Dermis lymphatic vessel endothelial cell (primary cell): ENCODE measurements around the gene FBXL14. TPM values are rescaled to one million over a fixed set of nuclear protein-coding genes. Genes with fewer than 3 reads are reported as not detected.

Experiments used
- total RNA-seq: library from RNA; depleted of rRNA; stranded (reverse); fragments of >200 nt; gene quantifications from 2 replicates; pipeline ENCODE4 v1.2.1, GENCODE V29; 2014

The FBXL14 gene
- total RNA-seq = 13.3 and 14.0 TPM in 2 replicates

GRCh38 chr12:1594261-1595025, at the start of gene FBXL14:
FBXL14 (minus strand) TSS chr12:1594581; CDS start chr12:1594066, 515 bp downstream.

GRCh38 chr12:1628666-1629337, 34.4 kb upstream of the FBXL14 start, which contains the start of gene WNT5B:
WNT5B (plus strand) TSS chr12:1629231; CDS start chr12:1631355, 2,124 bp downstream.

Other genes starting within 250 kb of the FBXL14 start
- gene WNT5B, start 34.6 kb upstream of the FBXL14 start, total RNA-seq = 0.17 and 2.7 TPM in 2 replicates
- gene ADIPOR2, start 96.5 kb upstream of the FBXL14 start, total RNA-seq = 31.8 and 33.9 TPM in 2 replicates
- gene LRTM2, start 226.0 kb upstream of the FBXL14 start, total RNA-seq = not detected in 2 replicates